OCI-LY1 (cell line): Measurements from ENCODE around the gene SEMA3F.

ENCODE experiments used
- H2AFZ ChIP-seq: fragments of 200-600 bp; sonication (generic), shearing (Covaris generic); 2 replicates; pipeline ENCODE4 v1.6.0; 2014; ENCODE audit warnings: antibody characterized with exemption, mild to moderate bottlenecking, low read length
- H3F3A ChIP-seq: fragments of 200-600 bp; sonication (generic), shearing (Covaris generic); 2 replicates; pipeline ENCODE4 v1.6.0; 2014; ENCODE audit warnings: mild to moderate bottlenecking, antibody characterized with exemption, low read length, moderate library complexity; ENCODE audit not compliant: insufficient read depth
- H3K27ac ChIP-seq: fragments of 200-600 bp; sonication (generic); 2 replicates; pipeline ENCODE4 v1.5.1; 2014; ENCODE audit warnings: low read length, mixed run types, mild to moderate bottlenecking, low read depth; ENCODE audit not compliant: poor library complexity, severe bottlenecking
- H3K27me3 ChIP-seq: fragments of 200-600 bp; sonication (generic); 2 replicates; pipeline ENCODE4 v1.6.0; 2014; ENCODE audit warnings: antibody characterized with exemption, mild to moderate bottlenecking, low read length, moderate library complexity; ENCODE audit not compliant: insufficient read depth
- H3K36me3 ChIP-seq: fragments of 200-600 bp; sonication (generic); 2 replicates; pipeline ENCODE4 v1.6.1; 2014; ENCODE audit warnings: mild to moderate bottlenecking, antibody characterized with exemption, low read length, moderate library complexity, mixed read lengths; ENCODE audit not compliant: insufficient read depth
- H3K4me1 ChIP-seq: fragments of 200-600 bp; sonication (generic); 2 replicates; pipeline ENCODE4 v1.5.1; 2014; ENCODE audit warnings: mild to moderate bottlenecking, low read length, moderate library complexity; ENCODE audit not compliant: insufficient read depth, severe bottlenecking
- H3K4me2 ChIP-seq: fragments of 200-600 bp; sonication (generic), shearing (Covaris generic); 2 replicates; pipeline ENCODE4 v1.6.1; 2014; ENCODE audit warnings: low read length
- H3K4me3 ChIP-seq: fragments of 200-600 bp; sonication (generic); 2 replicates; pipeline ENCODE4 v1.5.1; 2014; ENCODE audit warnings: low read length, low read depth, mild to moderate bottlenecking, mixed read lengths; ENCODE audit not compliant: poor library complexity, severe bottlenecking
- H3K79me2 ChIP-seq: fragments of 200-600 bp; shearing (Covaris generic); 2 replicates; pipeline ENCODE4 v1.6.1; 2016; ENCODE audit warnings: mixed run types, low read length, mixed read lengths; ENCODE audit not compliant: insufficient read depth
- H3K9ac ChIP-seq: fragments of 200-600 bp; sonication (generic), shearing (Covaris generic); 2 replicates; pipeline ENCODE4 v1.6.1; 2014; ENCODE audit warnings: mild to moderate bottlenecking, low read length, mixed read lengths
- H3K9me2 ChIP-seq: fragments of 200-600 bp; sonication (generic), shearing (Covaris generic); 2 replicates; pipeline ENCODE4 v1.6.1; 2014; ENCODE audit warnings: low read depth, mild to moderate bottlenecking, low read length, mixed read lengths
- H3K9me3 ChIP-seq: fragments of 200-600 bp; shearing (Covaris generic); 2 replicates; pipeline ENCODE4 v1.6.1; 2014; ENCODE audit warnings: low read length, mixed read lengths
- H4K20me1 ChIP-seq: fragments of 200-600 bp; sonication (generic), shearing (Covaris generic); 2 replicates; pipeline ENCODE4 v1.6.0; 2016; ENCODE audit warnings: mild to moderate bottlenecking, low read length; ENCODE audit not compliant: insufficient read depth
- EZH2 ChIP-seq: fragments of 200-600 bp; sonication (generic), shearing (Covaris generic); IDR thresholded peaks from 2 replicates; pipeline ENCODE4 v1.8.0; 2017; ENCODE audit warnings: borderline replicate concordance, mixed run types, mild to moderate bottlenecking, antibody characterized with exemption, low read length, moderate library complexity, mixed read lengths
- TF ChIP-seq, protein P1 (sequence below): fragments of 200-600 bp; sonication (generic), shearing (Covaris generic); IDR thresholded peaks from 2 replicates; pipeline ENCODE4 v1.5.1; 2017; ENCODE audit warnings: mild to moderate bottlenecking, antibody characterized with exemption, low read length, moderate library complexity, mixed read lengths

Gene SEMA3F

DNA sequence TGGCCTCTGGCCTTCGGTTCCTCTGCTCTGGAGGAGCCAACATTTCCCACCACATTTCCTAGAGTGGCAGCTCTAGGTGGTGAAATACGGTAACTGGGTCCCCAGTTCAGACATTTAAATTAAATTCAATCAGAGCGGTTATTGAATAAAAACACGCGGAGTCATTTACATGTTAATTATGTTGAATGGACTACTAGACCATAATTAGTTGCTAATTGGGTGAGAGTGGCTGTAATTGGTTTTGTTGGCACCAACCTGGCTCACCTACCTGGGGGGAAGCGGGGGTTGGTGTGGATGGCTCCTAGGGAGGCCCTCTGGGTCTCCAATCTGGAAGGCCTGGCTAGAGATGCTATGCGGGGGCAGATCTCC is 12.7 kb downstream of the SEMA3F start:
- TF ChIP-seq, protein P1, sequence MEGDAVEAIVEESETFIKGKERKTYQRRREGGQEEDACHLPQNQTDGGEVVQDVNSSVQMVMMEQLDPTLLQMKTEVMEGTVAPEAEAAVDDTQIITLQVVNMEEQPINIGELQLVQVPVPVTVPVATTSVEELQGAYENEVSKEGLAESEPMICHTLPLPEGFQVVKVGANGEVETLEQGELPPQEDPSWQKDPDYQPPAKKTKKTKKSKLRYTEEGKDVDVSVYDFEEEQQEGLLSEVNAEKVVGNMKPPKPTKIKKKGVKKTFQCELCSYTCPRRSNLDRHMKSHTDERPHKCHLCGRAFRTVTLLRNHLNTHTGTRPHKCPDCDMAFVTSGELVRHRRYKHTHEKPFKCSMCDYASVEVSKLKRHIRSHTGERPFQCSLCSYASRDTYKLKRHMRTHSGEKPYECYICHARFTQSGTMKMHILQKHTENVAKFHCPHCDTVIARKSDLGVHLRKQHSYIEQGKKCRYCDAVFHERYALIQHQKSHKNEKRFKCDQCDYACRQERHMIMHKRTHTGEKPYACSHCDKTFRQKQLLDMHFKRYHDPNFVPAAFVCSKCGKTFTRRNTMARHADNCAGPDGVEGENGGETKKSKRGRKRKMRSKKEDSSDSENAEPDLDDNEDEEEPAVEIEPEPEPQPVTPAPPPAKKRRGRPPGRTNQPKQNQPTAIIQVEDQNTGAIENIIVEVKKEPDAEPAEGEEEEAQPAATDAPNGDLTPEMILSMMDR: no peak
- TF ChIP-seq EZH2: no peak
- no peak overlapping the region for H3K27ac ChIP-seq
- H3K4me1 ChIP-seq: no peaks in the 10 kb centered on the region
- H3K4me3 ChIP-seq: no peak overlapping the region
- no peaks in the 10 kb centered on the region for H4K20me1 ChIP-seq
- no peaks in the 10 kb centered on the region; the same call in 1 of the 2 replicates for H3K27me3 ChIP-seq
- H3K4me2 ChIP-seq: no peak overlapping the region
- no peaks in the 10 kb centered on the region for H3K9me3 ChIP-seq
- H3K36me3 ChIP-seq: no peaks in the 10 kb centered on the region
- no peak overlapping the region for H2AFZ ChIP-seq
- H3K9me2 ChIP-seq: no peaks in the 10 kb centered on the region
- no peaks in the 10 kb centered on the region for H3K79me2 ChIP-seq
- H3F3A ChIP-seq: no peaks in the 10 kb centered on the region
- H3K9ac ChIP-seq: no peak overlapping the region

DNA sequence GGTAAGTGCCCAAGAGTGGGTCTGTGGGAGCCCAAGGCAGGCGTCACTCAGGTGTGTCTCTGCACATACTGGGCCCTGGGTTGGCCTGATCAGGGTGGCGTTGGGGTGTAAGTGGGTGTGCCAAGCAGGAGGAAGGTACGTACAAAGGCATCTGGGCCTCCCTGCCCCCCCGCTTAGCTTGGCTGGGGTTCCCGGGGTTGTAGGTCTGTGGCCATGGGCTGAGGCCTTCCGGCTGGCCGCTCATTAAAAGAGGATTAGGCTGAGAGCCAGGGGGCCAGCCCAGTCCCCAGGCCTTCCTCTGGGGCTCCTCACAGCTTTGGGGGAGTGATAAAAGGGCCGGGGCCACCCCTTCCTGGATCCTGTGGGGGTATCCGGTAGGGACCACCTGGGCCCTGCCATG is 13.3 kb downstream of the SEMA3F start:
- H3K27ac ChIP-seq: no peak overlapping the region
- no peaks in the 10 kb centered on the region for H3K9me3 ChIP-seq
- H3K9me2 ChIP-seq: no peaks in the 10 kb centered on the region
- no peaks in the 10 kb centered on the region for H4K20me1 ChIP-seq
- no peaks in the 10 kb centered on the region; the same call in 1 of the 2 replicates for H3K27me3 ChIP-seq
- no peaks in the 10 kb centered on the region for H3K4me1 ChIP-seq
- no peaks in the 10 kb centered on the region for H3K36me3 ChIP-seq
- H3F3A ChIP-seq: no peaks in the 10 kb centered on the region
- H3K79me2 ChIP-seq: no peaks in the 10 kb centered on the region
- no peak overlapping the region for H3K4me2 ChIP-seq
- H3K4me3 ChIP-seq: no peak overlapping the region
- no peak overlapping the region for H3K9ac ChIP-seq
- no peak overlapping the region for H2AFZ ChIP-seq
- no peak for TF ChIP-seq EZH2
- TF ChIP-seq, protein P1: no peak

DNA sequence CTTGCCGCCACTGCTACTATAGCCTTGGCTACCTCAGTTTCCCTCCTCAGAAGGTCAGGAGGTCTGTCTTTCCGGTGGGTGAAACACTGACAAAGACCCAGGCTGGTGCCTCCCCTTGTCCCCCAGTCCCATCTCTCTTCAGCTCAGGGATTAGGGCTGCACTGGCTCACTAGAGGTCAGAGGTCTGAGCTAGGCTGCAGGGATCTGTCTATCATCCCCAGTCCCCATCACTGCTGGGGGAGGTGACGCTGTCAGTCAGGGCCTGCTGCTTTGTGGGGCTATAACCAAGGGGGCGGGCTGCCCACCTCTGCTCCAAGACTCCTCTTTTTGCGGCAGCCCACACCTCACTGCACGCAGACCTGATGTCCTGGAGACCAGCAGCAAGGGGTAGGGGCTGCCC is 13.7 kb downstream of the SEMA3F start:
- Histone ChIP-seq H3K36me3 (no peaks in the 10 kb centered on the region), H3F3A (no peaks in the 10 kb centered on the region), H3K27me3 (no peaks in the 10 kb centered on the region; the same call in 1 of the 2 replicates), H3K4me2 (no peak overlapping the region), H3K9ac (no peak overlapping the region), H3K79me2 (no peaks in the 10 kb centered on the region), H3K9me3 (no peaks in the 10 kb centered on the region), H2AFZ (no peak overlapping the region), H4K20me1 (no peaks in the 10 kb centered on the region), H3K4me3 (no peak overlapping the region), H3K4me1 (no peaks in the 10 kb centered on the region), H3K27ac (no peak overlapping the region), H3K9me2 (no peaks in the 10 kb centered on the region)
- TF ChIP-seq EZH2: no peak
- TF ChIP-seq, protein P1: no peak
